Mucosa of descending colon (tissue), 3 donors: Measurements from ENCODE around the gene DDX52. TPM values are rescaled to one million over a fixed set of nuclear protein-coding genes. Genes with fewer than 3 reads are reported as not detected.

Experiments used
- ATAC-seq: fragments of 200-7000 bp; cut with Tn5 transposase; one replicate; pipeline ENCODE4 v1.9.1; 2020; ENCODE audit warnings: mild to moderate bottlenecking, moderate library complexity
- DNase-seq, 3 donors: peaks; one replicate each; pipeline ENCODE4 v3.0.0-alpha.2; 2020
- H3K36me3 ChIP-seq: fragments of 200-600 bp; one replicate; pipeline ENCODE4 v1.8.0; 2021; ENCODE audit warnings: low read depth, mild to moderate bottlenecking
- H3K4me1 ChIP-seq: fragments of 200-600 bp; one replicate; pipeline ENCODE4 v1.8.0; 2021; ENCODE audit warnings: low read depth, mild to moderate bottlenecking
- H3K4me3 ChIP-seq: fragments of 200-600 bp; one replicate; pipeline ENCODE4 v1.8.0; 2021; ENCODE audit warnings: mild to moderate bottlenecking
- H3K9me3 ChIP-seq: fragments of 200-600 bp; one replicate; pipeline ENCODE4 v1.8.0; 2021; ENCODE audit warnings: mild to moderate bottlenecking
- intact Hi-C, 2 donors: fragments of 100-400 bp; cut with DNase I in 1 of 2; cut with micrococcal nuclease in 1 of 2; formaldehyde crosslinking; loops; one replicate each; pipeline versions ENCODE4 v1.11.0 to v1.11.1; 2022; cut with DNase I, micrococcal nuclease
- total RNA-seq, 3 donors: library from RNA; stranded (reverse); fragmentation: NEBNext Ultra II Directional in 2 of 3; extraction: Animal tissue kit (Norgen Biotek cat#: 25700) in 2 of 3; gene quantifications; one replicate each; pipeline versions ENCODE4 v1.2.1 to v1.2.4, GENCODE V29; 2021 to 2023
- TF ChIP-seq, protein P1 (sequence below): fragments of 200-600 bp; IDR thresholded peaks from one replicate; pipeline ENCODE4 v1.8.0; 2022; ENCODE audit warnings: antibody characterized with exemption, mild to moderate bottlenecking
- donor health status: DM: no; HTN: no; CAD: no; lungs with moderate emphysema.
- donor health status: DM: no; HTN: no; CAD: no.
- donor health status: DM: no; HTN: yes; CAD: no.

DDX52 gene
- total RNA-seq, 3 donors from 2014 or later, result 22.3 to 26.9 (median 26.0) TPM

DNA sequence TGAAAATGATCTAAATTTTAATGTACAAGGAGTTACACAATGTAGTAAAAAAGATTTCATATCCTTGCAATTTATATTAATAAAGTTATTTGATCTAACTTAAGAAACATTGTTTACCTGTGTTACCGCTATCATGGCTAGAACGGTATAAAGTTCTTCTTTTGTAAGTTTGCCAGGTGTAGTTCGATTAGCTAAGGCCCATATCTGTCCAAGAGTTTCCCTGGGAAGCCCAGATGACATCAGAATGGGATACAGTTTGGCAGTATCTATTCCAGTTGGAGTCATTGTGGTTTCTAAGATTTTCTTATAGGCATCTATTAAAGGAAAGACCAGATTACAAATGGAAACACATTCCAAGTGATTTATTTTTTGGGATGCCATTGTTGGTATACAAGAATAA lies 71.6 kb downstream of the DDX52 start:
- TF ChIP-seq, protein P1, sequence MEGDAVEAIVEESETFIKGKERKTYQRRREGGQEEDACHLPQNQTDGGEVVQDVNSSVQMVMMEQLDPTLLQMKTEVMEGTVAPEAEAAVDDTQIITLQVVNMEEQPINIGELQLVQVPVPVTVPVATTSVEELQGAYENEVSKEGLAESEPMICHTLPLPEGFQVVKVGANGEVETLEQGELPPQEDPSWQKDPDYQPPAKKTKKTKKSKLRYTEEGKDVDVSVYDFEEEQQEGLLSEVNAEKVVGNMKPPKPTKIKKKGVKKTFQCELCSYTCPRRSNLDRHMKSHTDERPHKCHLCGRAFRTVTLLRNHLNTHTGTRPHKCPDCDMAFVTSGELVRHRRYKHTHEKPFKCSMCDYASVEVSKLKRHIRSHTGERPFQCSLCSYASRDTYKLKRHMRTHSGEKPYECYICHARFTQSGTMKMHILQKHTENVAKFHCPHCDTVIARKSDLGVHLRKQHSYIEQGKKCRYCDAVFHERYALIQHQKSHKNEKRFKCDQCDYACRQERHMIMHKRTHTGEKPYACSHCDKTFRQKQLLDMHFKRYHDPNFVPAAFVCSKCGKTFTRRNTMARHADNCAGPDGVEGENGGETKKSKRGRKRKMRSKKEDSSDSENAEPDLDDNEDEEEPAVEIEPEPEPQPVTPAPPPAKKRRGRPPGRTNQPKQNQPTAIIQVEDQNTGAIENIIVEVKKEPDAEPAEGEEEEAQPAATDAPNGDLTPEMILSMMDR, result no peak
- Histone ChIP-seq H3K36me3 (peaks cover 6% of the 10 kb centered on the region), H3K4me3 (no peak overlapping the region), H3K9me3 (no peaks in the 10 kb centered on the region), H3K4me1 (peaks cover 3% of the 10 kb centered on the region)
- no peak for ATAC-seq
- intact Hi-C loops, result no loop called here
- DNase-seq, result no peak

DNA sequence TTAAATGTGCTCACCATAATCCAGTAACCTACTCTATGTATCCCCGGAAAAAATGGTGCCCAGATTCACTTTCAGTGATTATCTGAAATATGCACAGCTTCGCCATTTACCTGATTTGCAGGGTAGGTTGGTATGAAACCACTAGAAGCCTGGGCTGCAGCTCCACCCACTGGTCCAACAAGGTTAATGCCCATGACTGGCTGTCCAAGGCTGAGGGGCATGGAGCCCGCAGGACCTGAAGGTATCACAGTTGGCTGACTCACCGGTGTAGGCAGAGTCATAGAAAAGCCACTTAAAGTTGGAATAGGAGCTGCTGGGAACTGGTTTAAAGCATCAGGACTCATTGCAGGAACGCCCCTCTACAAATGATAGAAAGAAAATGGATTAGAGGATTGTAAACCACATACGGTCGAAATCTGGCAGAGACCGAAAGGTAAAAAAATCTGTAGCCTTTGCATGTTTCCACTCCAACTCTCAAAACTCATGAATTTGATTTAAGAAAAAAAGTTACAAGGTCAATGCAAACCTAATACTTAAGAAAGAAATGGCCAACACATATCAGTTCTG lies 72.6 kb downstream of the DDX52 start:
- intact Hi-C loops, result no loop called here
- Histone ChIP-seq H3K4me1 (peaks cover 3% of the 10 kb centered on the region), H3K36me3 (peaks cover 6% of the 10 kb centered on the region), H3K4me3 (no peak overlapping the region), H3K9me3 (no peaks in the 10 kb centered on the region)
- DNase-seq (peak in 2 of 3 donors; percentile 63 to 68), ATAC-seq (peak; percentile 94)
- TF ChIP-seq, protein P1, result peak; percentile 16

DNA sequence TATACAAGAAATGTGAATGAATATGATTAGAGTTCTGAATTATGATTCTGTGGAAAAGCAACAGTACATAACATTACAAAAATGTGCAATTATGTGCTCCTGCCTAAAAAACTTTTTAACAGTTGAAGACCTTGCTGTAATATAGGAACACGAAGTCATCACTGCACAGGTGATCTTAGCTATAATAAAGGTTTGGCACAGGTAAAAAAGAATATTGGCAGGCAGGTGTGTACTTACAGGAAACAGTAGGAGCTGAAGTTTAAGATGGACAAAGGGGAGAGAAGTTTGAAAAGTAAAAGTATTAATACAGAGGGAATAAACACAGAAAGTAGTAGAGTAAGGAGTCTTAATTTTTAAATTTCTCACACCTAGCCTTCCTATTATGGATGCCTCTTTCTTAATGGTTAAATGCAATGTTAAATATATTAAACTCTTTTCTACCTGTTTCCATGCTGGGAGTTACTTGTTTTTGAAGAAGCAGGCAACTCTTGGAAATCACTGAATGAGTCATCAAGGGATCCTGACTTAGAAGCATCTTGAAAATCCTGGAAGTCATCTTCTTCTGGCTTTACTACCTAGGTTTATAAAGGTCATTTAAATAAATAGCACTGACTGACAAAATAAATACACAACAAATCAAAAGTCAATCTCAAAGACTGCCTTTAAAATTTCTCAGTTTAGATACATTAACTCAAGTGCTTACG lies 74.7 kb downstream of the DDX52 start:
- Histone ChIP-seq H3K4me3 (no peak overlapping the region), H3K9me3 (no peaks in the 10 kb centered on the region), H3K36me3 (peaks cover 6% of the 10 kb centered on the region), H3K4me1 (peaks cover 3% of the 10 kb centered on the region)
- ATAC-seq (peak; percentile 60), DNase-seq (no peak)
- intact Hi-C loops, result no loop called here
- TF ChIP-seq, protein P1, result no peak

DNA sequence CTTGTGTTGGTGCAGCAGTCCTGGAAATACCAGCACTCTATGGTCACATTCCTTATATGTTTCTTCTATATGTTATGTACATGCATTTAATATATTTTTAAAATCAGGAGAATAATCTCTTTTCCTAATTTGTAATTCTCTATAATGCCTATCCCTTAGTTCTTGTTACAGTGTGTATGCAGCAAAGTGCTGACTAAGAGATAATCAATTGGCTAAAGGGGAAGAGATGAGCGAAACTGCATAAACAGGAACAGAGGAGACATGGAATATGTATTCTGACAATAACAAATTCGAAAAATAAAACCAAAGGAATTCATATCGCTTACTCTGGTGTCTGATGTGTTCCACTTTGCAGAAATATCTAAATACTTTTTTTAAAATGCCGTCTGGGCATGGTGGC lies 75.7 kb downstream of the DDX52 start:
- Histone ChIP-seq H3K4me1 (peaks cover 3% of the 10 kb centered on the region), H3K4me3 (no peak overlapping the region), H3K9me3 (no peaks in the 10 kb centered on the region), H3K36me3 (peaks cover 6% of the 10 kb centered on the region)
- ATAC-seq (no peak), DNase-seq (no peak)
- TF ChIP-seq, protein P1, result no peak
- intact Hi-C loops, result no loop called here

DNA sequence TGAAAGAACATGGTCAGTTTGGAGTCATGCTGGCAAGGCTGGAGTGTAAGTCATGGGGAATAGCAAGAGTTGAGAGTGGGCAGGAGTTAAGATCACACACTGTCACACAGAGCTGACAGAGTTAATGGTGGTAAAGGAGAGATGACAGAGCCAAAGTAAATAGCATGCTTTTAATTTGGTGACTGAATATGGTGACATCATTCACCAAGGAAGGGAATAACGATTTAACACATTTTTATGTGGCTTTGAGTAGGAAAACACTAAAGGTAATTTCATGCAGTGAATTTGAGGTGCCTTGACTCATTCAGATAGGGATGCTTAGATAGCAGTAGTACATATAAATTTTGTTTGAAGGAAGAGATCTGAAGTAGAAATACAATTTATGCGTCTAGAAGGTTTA lies 76.1 kb downstream of the DDX52 start:
- intact Hi-C loops, result no loop called here
- TF ChIP-seq, protein P1, result no peak
- Histone ChIP-seq H3K36me3 (peaks cover 6% of the 10 kb centered on the region), H3K4me1 (peaks cover 3% of the 10 kb centered on the region), H3K9me3 (no peaks in the 10 kb centered on the region), H3K4me3 (no peak overlapping the region)
- ATAC-seq (peak; percentile 47), DNase-seq (no peak)
